Stimulated activated effector memory CD8-positive, alpha-beta T cell treated with anti-CD3 and anti-CD28 coated beads, Interleukin-12 subunit alpha, Interleukin-12 subunit beta, amount 100 ng/mL, for 72 hours (primary cell): ENCODE data around the gene MPHOSPH9.
"Not testable (repeated sequence)": the region's sequence is repeated elsewhere in the genome, so short reads cannot be mapped to it uniquely, and the experiment has no call there.

Experiments
- ATAC-seq: fragments of 150-1000 bp; cut with Tn5 transposase; 2 replicates; pipeline ENCODE4 v1.10.0; 2021
- DNase-seq, 2 donors: peaks; one replicate each; pipeline ENCODE4 v3.0.0; 2021 to 2022; ENCODE audit warnings: low spot score in 2 of 2
- H3K27ac Mint-ChIP-seq: one replicate; pipeline ENCODE4 v1.8.0; 2022; ENCODE audit warnings: mild to moderate bottlenecking, mixed read lengths
- H3K36me3 Mint-ChIP-seq: one replicate; pipeline ENCODE4 v1.8.0; 2022; ENCODE audit warnings: mild to moderate bottlenecking, mixed read lengths
- H3K4me1 Mint-ChIP-seq: one replicate; pipeline ENCODE4 v1.8.0; 2022; ENCODE audit warnings: mixed read lengths
- H3K4me3 Mint-ChIP-seq: one replicate; pipeline ENCODE4 v1.8.0; 2022; ENCODE audit warnings: mild to moderate bottlenecking, mixed read lengths
- H3K9me3 Mint-ChIP-seq: one replicate; pipeline ENCODE4 v1.8.0; 2022; ENCODE audit warnings: mixed read lengths

The MPHOSPH9 gene

GRCh38 chr12:123245678-123246077 is 12.7 kb upstream of the MPHOSPH9 start:
- no peak overlapping the region for H3K4me3 Mint-ChIP-seq
- DNase-seq = no peak
- peaks cover 59% of the 10 kb centered on the region for H3K36me3 Mint-ChIP-seq

DNA sequence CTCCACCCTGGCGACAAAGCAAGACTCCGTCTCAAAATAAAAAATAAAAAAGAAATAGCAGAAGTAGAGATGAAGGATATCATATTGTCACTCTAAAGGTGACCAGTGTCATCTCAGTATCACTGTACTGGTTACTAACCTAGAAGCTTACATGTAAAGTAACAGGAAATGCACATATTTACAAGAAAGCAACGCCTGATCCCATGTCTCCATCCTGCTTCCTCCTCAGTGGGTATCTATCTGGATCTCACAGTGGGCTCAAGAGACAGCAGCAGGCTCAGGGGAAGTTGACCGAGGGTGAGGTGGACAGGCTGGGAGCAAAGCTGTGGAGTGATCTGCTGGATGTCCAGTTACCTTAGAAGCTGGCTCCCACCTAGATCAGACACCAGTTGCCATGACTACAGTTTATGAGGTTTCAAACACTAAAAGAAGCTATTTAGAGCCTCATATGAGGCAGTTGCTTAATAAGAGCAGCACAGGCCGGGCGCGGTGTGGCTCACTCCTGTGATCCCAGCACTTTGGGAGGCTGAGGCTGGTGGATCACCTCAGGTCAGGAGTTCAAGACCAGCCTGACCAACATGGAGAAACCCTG is 10.8 kb upstream of the MPHOSPH9 start:
- no peak for ATAC-seq
- no peak overlapping the region for H3K27ac Mint-ChIP-seq

More at GRCh38 chr12:123245678-123246077, 12.7 kb upstream of the MPHOSPH9 start:
- no peak for ATAC-seq
- Mint-ChIP-seq H3K4me1 (peaks cover 58% of the 10 kb centered on the region), H3K9me3 (no peaks in the 10 kb centered on the region), H3K27ac (peak overlapping the region; percentile 74)

GRCh38 chr12:123242116-123242904 is 9.4 kb upstream of the MPHOSPH9 start:
- DNase-seq (no peak), ATAC-seq (no peak)
- Mint-ChIP-seq H3K36me3 (peaks cover 68% of the 10 kb centered on the region), H3K4me3 (no peak overlapping the region), H3K27ac (peak overlapping the region; percentile 76), H3K4me1 (peaks cover 48% of the 10 kb centered on the region), H3K9me3 (no peaks in the 10 kb centered on the region)

More for the DNA sequence above, 10.8 kb upstream of the MPHOSPH9 start:
- Mint-ChIP-seq H3K4me3 (no peak overlapping the region), H3K9me3 (no peaks in the 10 kb centered on the region), H3K4me1 (peaks cover 52% of the 10 kb centered on the region), H3K36me3 (peaks cover 66% of the 10 kb centered on the region)
- DNase-seq = no peak

- H3K27ac Mint-ChIP-seq = no peak overlapping the region
- no peaks in the 10 kb centered on the region for H3K9me3 Mint-ChIP-seq
- no peak overlapping the region for H3K4me3 Mint-ChIP-seq
- peaks cover 76% of the 10 kb centered on the region for H3K36me3 Mint-ChIP-seq
- no peak for DNase-seq
- peaks cover 48% of the 10 kb centered on the region for H3K4me1 Mint-ChIP-seq
- no peak for ATAC-seq
Measured at GRCh38 chr12:123238961-123239360, 6.0 kb upstream of the MPHOSPH9 start.

GRCh38 chr12:123238330-123238682 is 5.4 kb upstream of the MPHOSPH9 start:
- no peak for DNase-seq
- Mint-ChIP-seq H3K36me3 (peaks cover 80% of the 10 kb centered on the region), H3K9me3 (no peaks in the 10 kb centered on the region), H3K4me1 (peaks cover 52% of the 10 kb centered on the region), H3K27ac (peak overlapping the region; percentile 18), H3K4me3 (no peak overlapping the region)
- ATAC-seq = no peak

DNA sequence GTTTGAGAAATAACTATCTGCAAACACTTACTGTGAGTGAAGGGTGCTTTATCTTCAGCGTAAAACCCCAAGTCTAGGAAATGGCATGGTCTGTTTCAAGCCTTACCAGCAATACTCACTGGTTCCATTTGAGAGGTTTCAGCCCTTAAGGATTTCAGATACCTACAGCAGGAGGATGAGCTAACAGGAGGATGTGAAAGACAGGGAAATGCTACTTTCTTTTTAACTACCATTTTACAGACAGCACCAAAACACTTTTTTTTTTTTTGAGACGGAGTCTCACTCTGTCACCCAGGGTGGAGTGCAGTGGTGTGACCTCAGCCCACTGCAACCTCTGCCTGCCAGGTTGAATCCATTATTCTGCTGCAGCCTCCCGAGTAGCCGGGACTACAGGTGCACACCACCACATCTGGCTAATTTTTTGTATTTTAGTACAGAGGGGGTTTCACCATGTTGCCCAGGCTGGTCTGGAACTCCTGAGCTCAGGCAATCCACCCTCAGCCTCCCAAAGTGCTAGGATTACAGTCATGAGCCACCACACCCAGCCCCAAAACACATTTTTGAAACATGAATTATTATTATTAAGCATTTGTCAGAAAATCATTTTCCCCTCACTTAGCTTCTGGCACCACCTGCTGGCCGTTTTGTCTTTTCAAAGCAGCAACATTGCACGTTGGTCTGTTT is 4.8 kb upstream of the MPHOSPH9 start:
- ATAC-seq (no peak), DNase-seq (peak; percentile 39 to 81)
- Mint-ChIP-seq H3K36me3 (peaks cover 80% of the 10 kb centered on the region), H3K4me1 (peaks cover 57% of the 10 kb centered on the region), H3K9me3 (no peaks in the 10 kb centered on the region), H3K27ac (peak overlapping the region; percentile 18), H3K4me3 (no peak overlapping the region)

DNA sequence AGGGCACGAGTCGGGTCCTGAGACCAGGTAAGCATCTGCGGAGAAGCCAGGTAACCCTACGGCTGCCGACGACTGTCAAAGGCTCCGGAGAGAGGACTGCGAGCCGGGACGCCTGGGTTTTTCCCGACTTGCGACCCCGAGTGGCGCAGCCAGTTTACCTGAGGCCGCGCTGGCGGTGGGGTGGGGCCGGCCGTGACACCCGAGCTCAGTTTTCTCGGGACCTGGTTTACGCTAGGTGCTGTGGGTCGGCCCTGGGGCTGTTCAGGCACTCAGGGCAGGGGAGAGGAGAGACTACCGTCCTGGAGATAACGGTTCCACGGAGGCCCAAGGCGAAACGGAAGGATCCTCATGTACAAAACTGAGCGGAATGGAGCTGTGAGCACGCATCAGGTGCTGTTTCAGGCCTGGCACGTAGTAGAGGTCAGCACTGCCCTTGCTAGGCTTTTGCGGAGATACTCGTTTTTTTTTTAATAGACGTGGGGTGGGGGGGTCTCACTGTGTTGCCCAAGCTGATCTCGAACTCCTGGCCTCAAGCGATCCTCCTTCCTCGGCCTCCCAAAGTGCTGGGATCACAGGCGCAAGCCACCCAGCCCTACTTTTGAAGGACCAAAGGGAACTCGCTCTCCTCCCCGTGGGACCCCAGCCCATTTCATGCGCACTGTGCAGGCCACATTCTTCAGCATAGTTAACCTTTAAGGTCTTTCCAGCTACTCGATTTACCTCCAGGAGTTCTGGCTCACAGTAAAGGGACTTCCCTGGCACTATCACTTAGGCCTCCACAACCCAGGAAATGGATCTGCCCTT is 766 bp upstream of the MPHOSPH9 start:
- peak overlapping the region; percentile 99 for H3K4me3 Mint-ChIP-seq
- ATAC-seq = peak; percentile 14
- peaks cover 60% of the 10 kb centered on the region for H3K36me3 Mint-ChIP-seq
- peak in 1 of 2 donors; percentile 60 for DNase-seq
- H3K9me3 Mint-ChIP-seq = no peaks in the 10 kb centered on the region
- peak overlapping the region; percentile 98 for H3K27ac Mint-ChIP-seq
- H3K4me1 Mint-ChIP-seq = peaks cover 64% of the 10 kb centered on the region

- DNase-seq (no peak), ATAC-seq (no peak)
- Mint-ChIP-seq H3K4me3 (peak overlapping the region; percentile 99), H3K4me1 (peaks cover 62% of the 10 kb centered on the region), H3K36me3 (peaks cover 57% of the 10 kb centered on the region), H3K9me3 (no peaks in the 10 kb centered on the region), H3K27ac (peak overlapping the region; percentile 98)
Measured at GRCh38 chr12:123232472-123232806, 502 bp downstream of the MPHOSPH9 start.

- peaks cover 57% of the 10 kb centered on the region for H3K4me1 Mint-ChIP-seq
- peaks cover 55% of the 10 kb centered on the region for H3K36me3 Mint-ChIP-seq
- no peaks in the 10 kb centered on the region for H3K9me3 Mint-ChIP-seq
Measured at GRCh38 chr12:123231931-123232330, 1.0 kb downstream of the MPHOSPH9 start.

GRCh38 chr12:123229051-123229450 is 3.9 kb downstream of the MPHOSPH9 start:
- H3K36me3 Mint-ChIP-seq = peaks cover 49% of the 10 kb centered on the region
- H3K27ac Mint-ChIP-seq = peak overlapping the region; percentile 70
- no peak for DNase-seq

More at GRCh38 chr12:123231931-123232330, 1.0 kb downstream of the MPHOSPH9 start:
- peak overlapping the region; percentile 99 for H3K4me3 Mint-ChIP-seq
- ATAC-seq = no peak
- no peak for DNase-seq
- H3K27ac Mint-ChIP-seq = peak overlapping the region; percentile 98

DNA sequence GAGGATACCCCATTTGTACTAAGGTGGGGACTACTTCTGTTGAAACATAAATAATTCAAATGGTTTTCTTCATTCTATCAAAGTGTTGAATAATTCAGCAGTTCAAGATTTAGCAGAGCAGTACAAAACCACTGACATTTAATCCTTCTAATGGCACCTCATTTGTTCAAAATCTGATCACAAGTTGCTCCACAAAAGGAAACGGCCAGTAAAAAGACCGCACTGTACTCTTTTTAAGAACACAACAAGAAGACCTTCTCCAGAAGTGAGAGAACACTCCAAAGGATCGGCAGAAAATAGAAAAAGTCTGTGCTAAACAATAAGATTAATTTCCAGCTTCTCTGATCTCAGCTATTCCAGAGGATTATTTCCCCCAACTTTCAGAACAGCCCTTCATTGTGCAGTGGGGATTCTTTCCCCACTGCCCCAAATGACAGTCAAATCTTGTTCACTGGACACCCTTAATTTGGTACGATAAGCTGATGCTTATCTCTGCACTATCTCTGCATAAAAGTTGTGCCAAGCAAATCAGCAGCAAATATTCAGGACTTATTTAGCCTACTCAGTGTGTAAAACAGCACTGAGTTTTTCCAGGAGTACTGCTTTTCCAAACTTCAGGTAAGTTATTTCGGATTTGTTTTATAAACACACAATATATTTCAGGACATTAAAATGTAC is 5.2 kb downstream of the MPHOSPH9 start:
- H3K36me3 Mint-ChIP-seq = peaks cover 44% of the 10 kb centered on the region

More at GRCh38 chr12:123229051-123229450, 3.9 kb downstream of the MPHOSPH9 start:
- no peak for ATAC-seq
- peaks cover 45% of the 10 kb centered on the region for H3K4me1 Mint-ChIP-seq
- H3K9me3 Mint-ChIP-seq = no peaks in the 10 kb centered on the region
- H3K4me3 Mint-ChIP-seq = peak overlapping the region; percentile 58

GRCh38 chr12:123225443-123225842 is 7.5 kb downstream of the MPHOSPH9 start:
- Mint-ChIP-seq H3K9me3 (no peaks in the 10 kb centered on the region), H3K36me3 (peaks cover 64% of the 10 kb centered on the region), H3K4me3 (no peak overlapping the region), H3K27ac (no peak overlapping the region), H3K4me1 (peaks cover 32% of the 10 kb centered on the region)
- ATAC-seq = no peak
- DNase-seq = no peak

More for the DNA sequence above, 5.2 kb downstream of the MPHOSPH9 start:
- H3K4me3 Mint-ChIP-seq = peak overlapping the region; percentile 58
- no peaks in the 10 kb centered on the region for H3K9me3 Mint-ChIP-seq
- peak overlapping the region; percentile 70 for H3K27ac Mint-ChIP-seq
- no peak for DNase-seq
- peaks cover 47% of the 10 kb centered on the region for H3K4me1 Mint-ChIP-seq
- no peak for ATAC-seq

GRCh38 chr12:123223241-123223668 is 9.7 kb downstream of the MPHOSPH9 start:
- Mint-ChIP-seq H3K4me3 (peak overlapping the region; percentile 65), H3K36me3 (peaks cover 77% of the 10 kb centered on the region), H3K9me3 (no peaks in the 10 kb centered on the region), H3K27ac (peak overlapping the region; percentile 9), H3K4me1 (peaks cover 17% of the 10 kb centered on the region)
- DNase-seq (peak; percentile 15 to 70), ATAC-seq (peak; percentile 99)

DNA sequence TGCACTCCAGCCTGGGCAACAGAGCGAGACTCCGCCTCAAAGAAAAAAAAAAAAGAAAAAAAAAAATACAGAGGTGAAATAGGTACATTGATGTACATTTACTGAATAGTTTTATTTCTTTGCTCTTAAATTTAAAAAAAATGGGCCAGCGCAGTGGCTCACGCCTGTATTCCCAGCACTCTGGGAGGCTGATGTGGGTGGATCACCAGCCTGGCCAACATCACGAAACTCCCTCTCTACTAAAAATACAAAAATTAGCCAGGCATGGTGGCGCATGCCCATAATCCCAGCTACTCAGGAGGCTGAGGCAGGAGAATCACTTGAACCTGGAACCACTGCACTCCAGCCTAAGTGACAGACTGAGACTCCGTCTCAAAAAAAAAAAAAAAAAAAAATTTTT is 25.1 kb downstream of the MPHOSPH9 start:
- not testable (repeated sequence) for H3K4me3 Mint-ChIP-seq, H3K4me1 Mint-ChIP-seq, H3K9me3 Mint-ChIP-seq, DNase-seq, ATAC-seq, H3K27ac Mint-ChIP-seq
- H3K36me3 Mint-ChIP-seq = peaks cover 98% of the 10 kb centered on the region
